ENCODE data around the gene GDPD1.

- TF ChIP-seq POLR2A (IDR thresholded peaks at IDR 0.05; ENCODE audit: low read depth, low read length) (no peak), POLR2AphosphoS5 (IDR thresholded peaks at IDR 0.05; ENCODE audit: low read depth, low read length) (no peak)
Observed at GRCh38 chr17:59219992-59220327, 351 bp upstream of the GDPD1 start.

Measured in GM12892 (cell line).